HG03378 (cell line): Measurements from ENCODE around the gene SRGAP2C.
"Not testable (repeated sequence)": the region's sequence is repeated elsewhere in the genome, so short reads cannot be mapped to it uniquely, and the experiment has no call there.

Source experiments
- ATAC-seq: cut with Tn5 transposase; IDR thresholded peaks from one replicate; pipeline ENCODE4 v1.9.1; 2021; ENCODE audit warnings: mild to moderate bottlenecking, moderate library complexity; ENCODE audit not compliant: unreplicated experiment

SRGAP2C gene

GRCh38 chr1:121368910-121369309 is 184.1 kb downstream of the SRGAP2C start:
- not testable (repeated sequence) for ATAC-seq

GRCh38 chr1:121369959-121370358 is 185.2 kb downstream of the SRGAP2C start:
- not testable (repeated sequence) for ATAC-seq

- not testable (repeated sequence) for ATAC-seq
Measured at GRCh38 chr1:121374851-121375367, 190.1 kb downstream of the SRGAP2C start.

GRCh38 chr1:121376986-121377385 is 192.2 kb downstream of the SRGAP2C start:
- not testable (repeated sequence) for ATAC-seq

GRCh38 chr1:121378757-121379156 is 194.0 kb downstream of the SRGAP2C start:
- not testable (repeated sequence) for ATAC-seq

GRCh38 chr1:121384754-121385153 is 200.0 kb downstream of the SRGAP2C start:
- not testable (repeated sequence) for ATAC-seq

- ATAC-seq = not testable (repeated sequence)
Measured at GRCh38 chr1:121385162-121385561, 200.4 kb downstream of the SRGAP2C start.

- ATAC-seq = not testable (repeated sequence)
Measured at GRCh38 chr1:121385563-121386288, 201.0 kb downstream of the SRGAP2C start.

GRCh38 chr1:121386319-121386948 is 201.7 kb downstream of the SRGAP2C start:
- not testable (repeated sequence) for ATAC-seq

GRCh38 chr1:121389895-121390560 is 205.3 kb downstream of the SRGAP2C start:
- not testable (repeated sequence) for ATAC-seq

GRCh38 chr1:121392130-121392529 is 207.4 kb downstream of the SRGAP2C start:
- ATAC-seq = not testable (repeated sequence)

GRCh38 chr1:121395718-121396201 is 211.0 kb downstream of the SRGAP2C start:
- ATAC-seq = not testable (repeated sequence)

GRCh38 chr1:121396335-121397081 is 211.7 kb downstream of the SRGAP2C start:
- ATAC-seq = not testable (repeated sequence)

GRCh38 chr1:121397101-121397500 is 212.3 kb downstream of the SRGAP2C start:
- ATAC-seq = not testable (repeated sequence)

GRCh38 chr1:121399193-121399592 is 214.4 kb downstream of the SRGAP2C start:
- ATAC-seq = not testable (repeated sequence)

- ATAC-seq = not testable (repeated sequence)
Measured at GRCh38 chr1:121400108-121400507, 215.3 kb downstream of the SRGAP2C start.

- ATAC-seq = not testable (repeated sequence)
Measured at GRCh38 chr1:121400541-121401310, 216.0 kb downstream of the SRGAP2C start.

GRCh38 chr1:121401375-121401955 is 216.7 kb downstream of the SRGAP2C start:
- not testable (repeated sequence) for ATAC-seq

GRCh38 chr1:121403254-121403653 is 218.5 kb downstream of the SRGAP2C start:
- ATAC-seq = not testable (repeated sequence)
